GM12878 (cell line): ENCODE data around the gene SEMA4D. TPM values are rescaled to one million over a fixed set of nuclear protein-coding genes. Genes with fewer than 3 reads are reported as not detected.

Source experiments
- CBFB ChIP-seq: IDR thresholded peaks from 2 replicates; pipeline ENCODE4 v1.6.1; 2016; ENCODE audit warnings: antibody characterized with exemption, low read depth
- CHD1 ChIP-seq: IDR thresholded peaks from 2 replicates; pipeline ENCODE4 v1.6.1; 2012; ENCODE audit warnings: low read depth, low read length, improper control_type of control experiment
- CHD4 ChIP-seq: fragments of 200-600 bp; sonication (generic); IDR thresholded peaks from 2 replicates; pipeline ENCODE4 v1.6.1; 2016; ENCODE audit warnings: mild to moderate bottlenecking
- CREM ChIP-seq: IDR thresholded peaks from 2 replicates; pipeline ENCODE4 v1.6.1; 2014; ENCODE audit warnings: antibody characterized with exemption, low read depth
- DPF2 ChIP-seq: fragments of 450-650 bp; IDR thresholded peaks from 2 replicates; pipeline ENCODE4 v1.6.1; 2017; ENCODE audit warnings: mild to moderate bottlenecking
- EP300 ChIP-seq, 2 experiments: fragments of 150-350 bp in 1 of 2; IDR thresholded peaks; 2 replicates each; pipeline ENCODE4 v1.6.1; 2011 to 2012; ENCODE audit warnings: low read depth in 2 of 2, low read length in 2 of 2, borderline replicate concordance in 1 of 2, improper control_type of control experiment in 1 of 2, inconsistent platforms in 1 of 2; ENCODE audit not compliant: control insufficient read depth in 1 of 2
- ETV6 ChIP-seq, 2 experiments: fragments of 450-650 bp in 1 of 2; IDR thresholded peaks in 1 of 2; conservative IDR thresholded peaks in 1 of 2; 2 replicates each; pipeline ENCODE4 v1.6.1; 2014; ENCODE audit warnings: antibody characterized with exemption in 1 of 2, borderline replicate concordance in 1 of 2, low read depth in 1 of 2, mild to moderate bottlenecking in 1 of 2, moderate library complexity in 1 of 2
- EZH2 ChIP-seq: IDR thresholded peaks from 2 replicates; pipeline ENCODE4 v1.6.1; 2012; ENCODE audit warnings: low read depth, mild to moderate bottlenecking, control low read depth, inconsistent platforms, low read length, borderline replicate concordance; ENCODE audit not compliant: control insufficient read depth
- FOXM1 ChIP-seq: IDR thresholded peaks from 2 replicates; pipeline ENCODE4 v1.6.1; 2012; ENCODE audit warnings: low read depth, mild to moderate bottlenecking, inconsistent platforms, low read length, moderate library complexity
- HDGF ChIP-seq: fragments of 450-650 bp; IDR thresholded peaks from 2 replicates; pipeline ENCODE4 v1.6.1; 2016; ENCODE audit warnings: antibody characterized with exemption
- IKZF1 ChIP-seq: fragments of 450-650 bp; conservative IDR thresholded peaks from 2 replicates; pipeline ENCODE4 v1.6.1; 2017; ENCODE audit warnings: antibody characterized with exemption, mild to moderate bottlenecking
- MTA3 ChIP-seq: IDR thresholded peaks from 2 replicates; pipeline ENCODE4 v1.6.1; 2012; ENCODE audit warnings: low read length, inconsistent platforms, borderline replicate concordance
- NFYB ChIP-seq: IDR thresholded peaks from 2 replicates; pipeline ENCODE4 v1.6.1; 2011; ENCODE audit warnings: low read depth, mild to moderate bottlenecking, low read length, improper control_type of control experiment, moderate library complexity; ENCODE audit not compliant: insufficient read depth
- NRF1 ChIP-seq: conservative IDR thresholded peaks from 2 replicates; pipeline ENCODE4 v1.6.1; 2011; ENCODE audit warnings: mild to moderate bottlenecking, low read depth, low read length, improper control_type of control experiment
- RUNX3 ChIP-seq: IDR thresholded peaks from 2 replicates; pipeline ENCODE4 v1.6.1; 2012; ENCODE audit warnings: low read length, inconsistent platforms
- SPI1 ChIP-seq: IDR thresholded peaks from 2 replicates; pipeline ENCODE4 v1.6.1; 2011; ENCODE audit warnings: low read depth, mild to moderate bottlenecking, low read length, moderate library complexity, borderline replicate concordance; ENCODE audit not compliant: insufficient read depth
- TARDBP ChIP-seq: IDR thresholded peaks from 2 replicates; pipeline ENCODE4 v1.6.1; 2016; ENCODE audit warnings: borderline replicate concordance
- ZNF217 ChIP-seq: fragments of 450-650 bp; IDR thresholded peaks from 2 replicates; pipeline ENCODE4 v1.6.1; 2017; ENCODE audit warnings: antibody characterized with exemption, mild to moderate bottlenecking
- polyA plus RNA-seq, 11 experiments: library from polyadenylated mRNA; depleted of rRNA in 4 of 11; unstranded in 6 of 11; stranded (reverse) in 5 of 11; fragments of >200 nt; fragmentation: Nextera tagmentation in 4 of 11; fragmentation: Illumina TruSeq in 1 of 11; extraction: Ambion mirVana in 4 of 11; extraction: Trizol in 1 of 11; gene quantifications; 1 replicate in 1 of 11; 2 replicates in 10 of 11; pipeline versions ENCODE4 v1.2.1 to v1.2.3, GENCODE V29; 2011 to 2016; ENCODE audit warnings: inconsistent platforms in 2 of 11, missing spikeins in 2 of 11, low read depth in 1 of 11
- total RNA-seq, 4 experiments: library from RNA; depleted of rRNA in 3 of 4; stranded (reverse); fragments of >200 nt in 3 of 4; fragmentation: Illumina TruSeq in 1 of 4; extraction: Trizol in 1 of 4; gene quantifications; 2 replicates each; pipeline versions ENCODE4 v1.2.1 to v1.2.3, GENCODE V29; 2013 to 2021
- TF ChIP-seq, protein P1 (sequence below): fragments of 450-650 bp; formaldehyde crosslinking; IDR thresholded peaks from 2 replicates; pipeline ENCODE4 v1.4.0; 2022; ENCODE audit warnings: mild to moderate bottlenecking, moderate library complexity
- TF ChIP-seq, protein P2 (sequence below): IDR thresholded peaks from 2 replicates; pipeline ENCODE4 v1.6.1; 2012; ENCODE audit warnings: low read length, inconsistent platforms
- TF ChIP-seq, protein P3 (sequence below): IDR thresholded peaks from 2 replicates; pipeline ENCODE4 v1.6.1; 2012; ENCODE audit warnings: low read depth, low read length, improper control_type of control experiment
- TF ChIP-seq, protein P4 (sequence below): fragments of 450-650 bp; IDR thresholded peaks from 2 replicates; pipeline ENCODE4 v1.6.1; 2018; ENCODE audit warnings: borderline replicate concordance, mild to moderate bottlenecking; ENCODE audit not compliant: partially characterized antibody

The SEMA4D gene
- total and polyA plus RNA-seq, 10 of the 15 experiments (the other 5 are each of a cell fraction or from before 2014, with no cell fraction given) = 15.1 to 136 (median 39.6) TPM

DNA sequence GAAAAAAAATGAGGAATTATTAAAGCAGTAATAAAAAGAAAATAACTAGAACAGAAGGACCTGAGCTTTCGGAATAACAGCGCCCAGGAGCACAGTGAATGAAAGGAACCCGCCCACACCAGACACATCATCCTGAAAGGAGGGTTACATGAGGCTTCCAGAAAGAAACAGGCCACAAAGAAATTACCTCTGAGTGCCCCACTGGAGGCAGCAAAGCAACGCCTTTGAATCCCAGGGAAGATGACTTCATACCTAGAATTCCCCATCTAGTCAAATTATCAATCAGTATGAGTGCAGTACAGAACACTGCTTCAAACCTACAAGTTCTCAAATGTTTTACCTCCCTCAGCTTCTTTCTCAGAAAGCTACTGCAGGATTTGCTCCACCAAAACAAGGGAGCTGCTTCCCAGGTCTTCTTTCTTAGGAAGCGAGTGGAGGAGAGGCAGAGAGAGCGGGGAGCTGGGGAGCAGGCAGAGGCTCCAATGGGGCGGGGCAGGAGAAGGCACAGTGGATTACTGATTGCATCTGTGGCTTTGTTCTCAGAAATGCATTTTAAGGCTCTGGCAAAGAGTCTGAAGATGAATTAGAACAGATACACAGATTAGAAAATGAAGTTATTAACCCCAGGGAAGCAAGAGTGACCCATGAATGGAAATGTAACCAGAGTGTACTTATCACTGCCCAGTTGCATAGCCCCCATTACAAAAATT is 87.1 kb downstream of the SEMA4D start (continued):
- TF ChIP-seq, protein P1, sequence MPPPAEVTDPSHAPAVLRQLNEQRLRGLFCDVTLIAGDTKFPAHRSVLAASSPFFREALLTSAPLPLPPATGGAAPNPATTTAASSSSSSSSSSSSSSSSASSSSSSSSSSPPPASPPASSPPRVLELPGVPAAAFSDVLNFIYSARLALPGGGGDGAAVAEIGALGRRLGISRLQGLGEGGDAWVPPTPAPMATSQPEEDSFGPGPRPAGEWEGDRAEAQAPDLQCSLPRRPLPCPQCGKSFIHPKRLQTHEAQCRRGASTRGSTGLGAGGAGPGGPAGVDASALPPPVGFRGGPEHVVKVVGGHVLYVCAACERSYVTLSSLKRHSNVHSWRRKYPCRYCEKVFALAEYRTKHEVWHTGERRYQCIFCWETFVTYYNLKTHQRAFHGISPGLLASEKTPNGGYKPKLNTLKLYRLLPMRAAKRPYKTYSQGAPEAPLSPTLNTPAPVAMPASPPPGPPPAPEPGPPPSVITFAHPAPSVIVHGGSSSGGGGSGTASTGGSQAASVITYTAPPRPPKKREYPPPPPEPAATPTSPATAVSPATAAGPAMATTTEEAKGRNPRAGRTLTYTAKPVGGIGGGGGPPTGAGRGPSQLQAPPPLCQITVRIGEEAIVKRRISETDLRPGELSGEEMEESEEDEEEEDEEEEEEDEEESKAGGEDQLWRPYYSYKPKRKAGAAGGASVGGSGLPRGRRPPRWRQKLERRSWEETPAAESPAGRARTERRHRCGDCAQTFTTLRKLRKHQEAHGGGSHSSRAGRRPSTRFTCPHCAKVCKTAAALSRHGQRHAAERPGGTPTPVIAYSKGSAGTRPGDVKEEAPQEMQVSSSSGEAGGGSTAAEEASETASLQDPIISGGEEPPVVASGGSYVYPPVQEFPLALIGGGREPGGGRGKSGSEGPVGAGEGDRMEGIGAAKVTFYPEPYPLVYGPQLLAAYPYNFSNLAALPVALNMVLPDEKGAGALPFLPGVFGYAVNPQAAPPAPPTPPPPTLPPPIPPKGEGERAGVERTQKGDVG (CRISPR knock-in tag) = no peak
- TF ChIP-seq CREM (peak; percentile 51; the same call in 1 of the 2 replicates), RUNX3 (peak; percentile 75), EP300 (IDR thresholded peaks at IDR 0.05; ENCODE audit: borderline replicate concordance in 1 of 2, control insufficient read depth in 1 of 2, low read depth in 2 of 2, low read length in 2 of 2) (no peak), IKZF1 (peak; percentile 75), NRF1 (no peak), CHD4 (no peak), TARDBP (no peak), FOXM1 (no peak), CBFB (0 out of 2 replicates have a peak, but pooled peaks have one; percentile 35), EZH2 (no peak), ZNF217 (peak; percentile 77), ETV6 (conservative IDR thresholded peaks at IDR 0.05 in 1 of 2, IDR thresholded peaks at IDR 0.05 in 1 of 2; ENCODE audit: borderline replicate concordance in 1 of 2, low read depth in 1 of 2) (peak in 1 of 2 experiments; percentile 60; a peak in 1 of 4 replicates), NFYB (no peak), HDGF (no peak), CHD1 (no peak), DPF2 (0 out of 2 replicates have a peak, but pooled peaks have one; percentile 25), MTA3 (no peak), SPI1 (no peak)
- TF ChIP-seq, protein P2, sequence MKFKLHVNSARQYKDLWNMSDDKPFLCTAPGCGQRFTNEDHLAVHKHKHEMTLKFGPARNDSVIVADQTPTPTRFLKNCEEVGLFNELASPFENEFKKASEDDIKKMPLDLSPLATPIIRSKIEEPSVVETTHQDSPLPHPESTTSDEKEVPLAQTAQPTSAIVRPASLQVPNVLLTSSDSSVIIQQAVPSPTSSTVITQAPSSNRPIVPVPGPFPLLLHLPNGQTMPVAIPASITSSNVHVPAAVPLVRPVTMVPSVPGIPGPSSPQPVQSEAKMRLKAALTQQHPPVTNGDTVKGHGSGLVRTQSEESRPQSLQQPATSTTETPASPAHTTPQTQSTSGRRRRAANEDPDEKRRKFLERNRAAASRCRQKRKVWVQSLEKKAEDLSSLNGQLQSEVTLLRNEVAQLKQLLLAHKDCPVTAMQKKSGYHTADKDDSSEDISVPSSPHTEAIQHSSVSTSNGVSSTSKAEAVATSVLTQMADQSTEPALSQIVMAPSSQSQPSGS = peak; percentile 90
- TF ChIP-seq, protein P3, sequence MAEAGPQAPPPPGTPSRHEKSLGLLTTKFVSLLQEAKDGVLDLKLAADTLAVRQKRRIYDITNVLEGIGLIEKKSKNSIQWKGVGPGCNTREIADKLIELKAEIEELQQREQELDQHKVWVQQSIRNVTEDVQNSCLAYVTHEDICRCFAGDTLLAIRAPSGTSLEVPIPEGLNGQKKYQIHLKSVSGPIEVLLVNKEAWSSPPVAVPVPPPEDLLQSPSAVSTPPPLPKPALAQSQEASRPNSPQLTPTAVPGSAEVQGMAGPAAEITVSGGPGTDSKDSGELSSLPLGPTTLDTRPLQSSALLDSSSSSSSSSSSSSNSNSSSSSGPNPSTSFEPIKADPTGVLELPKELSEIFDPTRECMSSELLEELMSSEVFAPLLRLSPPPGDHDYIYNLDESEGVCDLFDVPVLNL = no peak
- TF ChIP-seq, protein P4, sequence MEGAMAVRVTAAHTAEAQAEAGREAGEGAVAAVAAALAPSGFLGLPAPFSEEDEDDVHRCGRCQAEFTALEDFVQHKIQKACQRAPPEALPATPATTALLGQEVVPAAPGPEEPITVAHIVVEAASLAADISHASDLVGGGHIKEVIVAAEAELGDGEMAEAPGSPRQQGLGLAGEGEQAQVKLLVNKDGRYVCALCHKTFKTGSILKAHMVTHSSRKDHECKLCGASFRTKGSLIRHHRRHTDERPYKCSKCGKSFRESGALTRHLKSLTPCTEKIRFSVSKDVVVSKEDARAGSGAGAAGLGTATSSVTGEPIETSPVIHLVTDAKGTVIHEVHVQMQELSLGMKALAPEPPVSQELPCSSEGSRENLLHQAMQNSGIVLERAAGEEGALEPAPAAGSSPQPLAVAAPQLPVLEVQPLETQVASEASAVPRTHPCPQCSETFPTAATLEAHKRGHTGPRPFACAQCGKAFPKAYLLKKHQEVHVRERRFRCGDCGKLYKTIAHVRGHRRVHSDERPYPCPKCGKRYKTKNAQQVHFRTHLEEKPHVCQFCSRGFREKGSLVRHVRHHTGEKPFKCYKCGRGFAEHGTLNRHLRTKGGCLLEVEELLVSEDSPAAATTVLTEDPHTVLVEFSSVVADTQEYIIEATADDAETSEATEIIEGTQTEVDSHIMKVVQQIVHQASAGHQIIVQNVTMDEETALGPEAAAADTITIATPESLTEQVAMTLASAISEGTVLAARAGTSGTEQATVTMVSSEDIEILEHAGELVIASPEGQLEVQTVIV = no peak
